GM23248 (cell line): ENCODE measurements around the gene DRAXIN. TPM values are rescaled to one million over a fixed set of nuclear protein-coding genes. Genes with fewer than 3 reads are reported as not detected.

ENCODE experiments used
- DNase-seq: peaks from one replicate; pipeline ENCODE4 v3.0.0-alpha.2; 2015
- H2AFZ ChIP-seq: fragments of 200-600 bp; sonication (generic); 2 replicates; pipeline ENCODE4 v1.6.1; 2016; ENCODE audit warnings: antibody characterized with exemption
- H3F3A ChIP-seq: fragments of 200-600 bp; sonication (generic); 2 replicates; pipeline ENCODE4 v1.6.1; 2016; ENCODE audit warnings: mild to moderate bottlenecking, antibody characterized with exemption, mixed run types; ENCODE audit not compliant: insufficient read depth
- H3K27ac ChIP-seq: fragments of 200-600 bp; sonication (generic); 2 replicates; pipeline ENCODE4 v1.5.1; 2016; ENCODE audit warnings: mild to moderate bottlenecking
- H3K27me3 ChIP-seq: fragments of 200-600 bp; sonication (generic); replicated peaks from 2 replicates; pipeline ENCODE4 v1.6.1; 2016; ENCODE audit warnings: mild to moderate bottlenecking; ENCODE audit not compliant: insufficient read depth
- H3K36me3 ChIP-seq: fragments of 200-600 bp; sonication (generic); 2 replicates; pipeline ENCODE4 v1.6.1; 2016; ENCODE audit warnings: low read depth, mild to moderate bottlenecking
- H3K4me1 ChIP-seq: fragments of 200-600 bp; sonication (generic); 2 replicates; pipeline ENCODE4 v1.6.1; 2016; ENCODE audit warnings: mild to moderate bottlenecking; ENCODE audit not compliant: insufficient read depth
- H3K4me2 ChIP-seq: fragments of 200-600 bp; sonication (generic); one replicate; pipeline ENCODE4 v1.6.1; 2016; ENCODE audit warnings: mild to moderate bottlenecking; ENCODE audit not compliant: unreplicated experiment
- H3K4me3 ChIP-seq: fragments of 200-600 bp; sonication (generic); 2 replicates; pipeline ENCODE4 v1.5.1; 2016; ENCODE audit warnings: mild to moderate bottlenecking
- H3K79me2 ChIP-seq: fragments of 200-600 bp; sonication (generic); 2 replicates; pipeline ENCODE4 v1.6.1; 2016; ENCODE audit warnings: mild to moderate bottlenecking; ENCODE audit not compliant: insufficient read depth
- H3K9ac ChIP-seq: fragments of 200-600 bp; sonication (generic); 2 replicates; pipeline ENCODE4 v1.6.1; 2016; ENCODE audit warnings: mild to moderate bottlenecking
- H3K9me2 ChIP-seq: fragments of 200-600 bp; sonication (generic); 2 replicates; pipeline ENCODE4 v1.6.1; 2016; ENCODE audit warnings: mixed run types, mild to moderate bottlenecking, moderate library complexity; ENCODE audit not compliant: insufficient read depth
- H3K9me3 ChIP-seq: fragments of 200-600 bp; sonication (generic); one replicate; pipeline ENCODE4 v1.6.1; 2017; ENCODE audit warnings: low read depth
- H4K20me1 ChIP-seq: fragments of 200-600 bp; sonication (generic); 2 replicates; pipeline ENCODE4 v1.6.0; 2016; ENCODE audit not compliant: insufficient read depth
- EZH2 ChIP-seq: fragments of 200-600 bp; sonication (generic); IDR thresholded peaks from 2 replicates; pipeline ENCODE4 v1.6.1; 2018; ENCODE audit warnings: antibody characterized with exemption, mild to moderate bottlenecking; ENCODE audit not compliant: insufficient read depth, poor library complexity, severe bottlenecking
- EZH2phosphoT487 ChIP-seq: fragments of 200-600 bp; sonication (generic); IDR thresholded peaks from 2 replicates; pipeline ENCODE4 v1.6.1; 2018; ENCODE audit warnings: antibody characterized with exemption, moderate library complexity, mild to moderate bottlenecking, low read depth; ENCODE audit not compliant: insufficient read depth
- WGBS, 2 experiments: methylation state at CpG; one replicate each; pipeline ENCODE4 v1.1.6; 2015 to 2017; ENCODE audit warnings: low lambda C conversion rate in 2 of 2, low coverage in 1 of 2; ENCODE audit errors: missing lambda C conversion rate in 2 of 2; 5-methylcytosine and 5-hydroxymethylcytosine counted together
- in situ Hi-C: fragments of 300-500 bp; cut with MboI; formaldehyde crosslinking; loops from 2 replicates; pipeline ENCODE4 v1.15.0; 2020
- polyA plus RNA-seq: library from polyadenylated mRNA; unstranded; fragments of >200 nt; fragmentation: Nextera tagmentation; extraction: Ambion mirVana; gene quantifications from 2 replicates; pipeline ENCODE4 v1.2.1, GENCODE V29; 2016
- total RNA-seq: library from RNA; depleted of rRNA; stranded (reverse); fragments of >200 nt; shearing (Covaris generic); gene quantifications from 2 replicates; pipeline ENCODE4 v1.2.3, GENCODE V29; 2014

The DRAXIN gene
- total and polyA plus RNA-seq, 2 experiments from 2014 or later = 0.06 to 0.11 TPM

DNA sequence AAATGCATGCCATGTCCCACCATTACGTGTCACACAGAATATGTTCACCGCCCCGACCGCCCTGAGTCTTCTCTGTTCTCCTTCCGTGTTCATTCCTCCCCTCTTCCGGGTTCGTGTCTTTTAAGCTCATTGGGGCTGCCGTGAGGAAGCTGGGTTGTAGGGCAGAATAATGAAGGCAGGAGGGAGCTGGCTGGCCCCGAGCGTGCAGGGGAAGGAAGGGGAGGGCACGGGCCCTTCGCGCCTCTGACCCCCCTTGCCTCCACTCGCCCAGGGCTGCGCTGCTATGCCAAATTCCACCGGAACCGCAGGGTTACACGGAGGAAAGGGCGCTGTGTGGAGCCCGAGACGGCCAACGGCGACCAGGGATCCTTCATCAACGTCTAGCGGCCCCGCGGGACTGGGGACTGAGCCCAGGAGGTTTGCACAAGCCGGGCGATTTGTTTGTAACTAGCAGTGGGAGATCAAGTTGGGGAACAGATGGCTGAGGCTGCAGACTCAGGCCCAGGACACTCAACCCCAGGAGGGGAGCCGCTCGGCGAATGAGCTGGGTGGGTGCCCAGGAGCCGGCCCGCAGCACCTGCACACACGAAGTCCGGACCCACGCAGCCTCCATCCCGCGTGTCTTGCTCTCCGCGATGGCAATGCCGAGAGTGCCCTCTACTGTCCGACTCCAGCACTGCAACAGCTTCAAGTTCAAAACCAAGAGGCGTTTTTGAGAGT lies 28.0 kb downstream of the DRAXIN start:
- H3K9me3 ChIP-seq = no peaks in the 10 kb centered on the region
- in situ Hi-C loops = loop anchor here (5.0 kb wide), 1 partner anchor 62 kb away; no protein-coding TSS in a partner anchor
- H2AFZ ChIP-seq = peak overlapping the region; percentile 63
- no peaks in the 10 kb centered on the region for H3K9me2 ChIP-seq
- peak; percentile 64 for DNase-seq
- TF ChIP-seq EZH2phosphoT487 (no peak), EZH2 (no peak)
- H3F3A ChIP-seq = no peaks in the 10 kb centered on the region
- H3K79me2 ChIP-seq = no peaks in the 10 kb centered on the region
- peak overlapping the region; percentile 55 for H3K4me3 ChIP-seq
- peak overlapping the region; percentile 71 for H3K4me2 ChIP-seq
- H4K20me1 ChIP-seq = no peaks in the 10 kb centered on the region
- H3K4me1 ChIP-seq = no peaks in the 10 kb centered on the region
- 9 to 11% methylated on average over 42 to 44 of the region's 44 CpGs for WGBS, 2 experiments
- H3K9ac ChIP-seq = peak overlapping the region; percentile 41; the same call in 1 of the 2 replicates
- H3K36me3 ChIP-seq = no peaks in the 10 kb centered on the region
- peaks cover 19% of the 10 kb centered on the region; the same call in 1 of the 2 replicates for H3K27me3 ChIP-seq
- H3K27ac ChIP-seq = no peak overlapping the region

DNA sequence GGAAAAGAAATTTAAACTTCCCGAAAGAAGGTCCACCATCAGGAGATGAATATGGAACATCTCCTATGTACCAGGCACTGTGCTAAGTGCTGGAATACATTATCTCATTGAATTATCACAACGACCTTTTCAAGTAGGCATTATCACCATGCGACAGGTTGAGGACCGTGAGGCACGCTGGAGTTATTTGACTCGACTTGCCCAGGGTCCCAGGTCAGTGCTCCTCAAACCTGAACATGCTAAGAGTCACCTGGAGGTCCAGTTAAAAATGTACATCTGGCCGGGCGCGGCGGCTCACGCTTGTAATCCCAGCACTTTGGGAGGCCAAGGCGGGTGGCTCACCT lies 28.5 kb downstream of the DRAXIN start:
- Histone ChIP-seq H3K9me3 (no peaks in the 10 kb centered on the region), H3K27ac (no peak overlapping the region), H3K4me2 (peak overlapping the region; percentile 71), H3K9ac (no peak overlapping the region), H3K9me2 (no peaks in the 10 kb centered on the region), H3K4me1 (no peaks in the 10 kb centered on the region), H3K27me3 (peaks cover 19% of the 10 kb centered on the region; the same call in 1 of the 2 replicates), H3F3A (no peaks in the 10 kb centered on the region), H4K20me1 (no peaks in the 10 kb centered on the region), H3K36me3 (no peaks in the 10 kb centered on the region), H3K79me2 (no peaks in the 10 kb centered on the region), H2AFZ (peak overlapping the region; percentile 63; the same call in 1 of the 2 replicates), H3K4me3 (peak overlapping the region; percentile 55; the same call in 1 of the 2 replicates)
- TF ChIP-seq EZH2 = no peak
- TF ChIP-seq EZH2phosphoT487 = no peak
- in situ Hi-C loops = no loop called here
- WGBS, 2 experiments = 58% methylated on average over 11 to 12 of the region's 12 CpGs
- no peak for DNase-seq

DNA sequence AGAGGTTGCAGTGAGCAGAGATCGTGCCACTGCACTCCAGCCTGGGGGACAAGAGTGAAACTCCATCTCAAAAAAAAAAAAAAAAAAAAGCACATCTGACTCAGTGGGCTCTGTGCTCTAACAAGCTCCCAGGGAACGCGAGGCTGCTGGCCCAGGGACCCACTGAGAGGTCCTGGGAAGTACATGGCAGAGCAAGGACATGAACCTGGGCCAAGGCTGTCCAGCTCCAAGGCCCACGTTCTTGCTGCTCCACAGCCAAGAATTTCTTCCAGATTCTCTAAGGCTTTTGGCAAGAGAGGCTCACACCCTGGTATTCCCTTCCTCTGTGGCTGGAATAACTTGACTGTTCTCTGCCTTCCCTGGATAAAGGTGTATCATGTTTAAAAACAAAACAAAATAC lies 29.0 kb downstream of the DRAXIN start:
- Histone ChIP-seq H3K4me3 (no peak overlapping the region), H3K9ac (no peak overlapping the region), H3K27me3 (peaks cover 14% of the 10 kb centered on the region; the same call in 1 of the 2 replicates), H3K36me3 (no peaks in the 10 kb centered on the region), H3K79me2 (no peaks in the 10 kb centered on the region), H3K27ac (no peak overlapping the region), H3K9me2 (no peaks in the 10 kb centered on the region), H2AFZ (no peak overlapping the region), H3K4me2 (no peak overlapping the region), H4K20me1 (no peaks in the 10 kb centered on the region), H3K9me3 (no peaks in the 10 kb centered on the region), H3K4me1 (no peaks in the 10 kb centered on the region), H3F3A (no peaks in the 10 kb centered on the region)
- TF ChIP-seq EZH2phosphoT487 (no peak), EZH2 (no peak)
- in situ Hi-C loops = no loop called here
- no peak for DNase-seq
- 25 to 30% methylated on average over 4 of the region's 4 CpGs for WGBS, 2 experiments

DNA sequence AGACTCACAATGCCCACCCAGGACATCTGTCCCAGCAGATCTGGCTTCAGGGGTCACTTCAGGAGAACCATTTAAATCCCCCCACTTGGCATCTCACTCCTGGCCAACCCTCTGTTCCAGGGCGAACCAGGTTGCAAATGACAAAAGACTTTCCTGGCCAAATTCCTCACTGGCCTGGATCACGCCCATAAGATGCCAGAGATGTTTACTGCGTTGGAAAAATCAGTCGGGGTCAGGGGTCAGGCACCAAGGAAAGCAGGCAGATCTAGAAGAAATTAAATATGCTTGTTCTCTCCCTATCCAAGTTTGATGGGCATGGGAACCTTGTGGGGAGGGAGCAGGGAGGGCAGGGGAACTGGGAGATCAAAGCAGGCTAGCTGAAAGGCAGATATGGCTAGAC lies 29.8 kb downstream of the DRAXIN start:
- Histone ChIP-seq H3K4me2 (no peak overlapping the region), H3F3A (no peaks in the 10 kb centered on the region), H3K79me2 (no peaks in the 10 kb centered on the region), H3K9ac (no peak overlapping the region), H2AFZ (no peak overlapping the region), H4K20me1 (no peaks in the 10 kb centered on the region), H3K4me1 (no peaks in the 10 kb centered on the region), H3K9me3 (no peaks in the 10 kb centered on the region), H3K9me2 (no peaks in the 10 kb centered on the region), H3K27ac (no peak overlapping the region), H3K36me3 (no peaks in the 10 kb centered on the region), H3K27me3 (peaks cover 6% of the 10 kb centered on the region; the same call in 1 of the 2 replicates), H3K4me3 (no peak overlapping the region)
- no peak for TF ChIP-seq EZH2
- no peak for TF ChIP-seq EZH2phosphoT487
- WGBS, 2 experiments = 71 to 76% methylated on average over 4 of the region's 4 CpGs
- no peak for DNase-seq
- in situ Hi-C loops = no loop called here
